ENCODE results near the gene B4GALNT1.

The B4GALNT1 gene

DNA sequence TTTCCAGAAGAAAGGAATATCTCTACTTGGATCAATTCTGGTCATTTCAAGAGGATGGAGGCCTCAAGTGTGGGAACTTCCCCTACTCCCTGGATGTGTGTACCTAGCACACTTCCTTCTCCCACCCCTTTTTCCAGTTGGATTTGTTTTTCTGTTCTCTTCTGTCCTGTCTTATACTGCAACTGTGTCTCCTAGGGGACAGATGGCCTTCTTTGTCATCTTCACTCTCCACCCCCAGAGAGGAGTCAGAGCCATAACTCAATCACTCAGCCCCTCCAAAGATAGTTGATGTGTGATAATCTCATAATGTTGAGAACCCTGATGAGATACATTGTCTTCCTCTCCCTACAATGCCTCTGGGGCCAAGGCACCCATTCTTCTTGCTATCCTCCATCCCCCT lies 30.5 kb downstream of the B4GALNT1 start:
- H3K36me3 ChIP-seq (replicated peaks): peaks cover 3% of the 10 kb centered on the region
- TF ChIP-seq, protein P1, sequence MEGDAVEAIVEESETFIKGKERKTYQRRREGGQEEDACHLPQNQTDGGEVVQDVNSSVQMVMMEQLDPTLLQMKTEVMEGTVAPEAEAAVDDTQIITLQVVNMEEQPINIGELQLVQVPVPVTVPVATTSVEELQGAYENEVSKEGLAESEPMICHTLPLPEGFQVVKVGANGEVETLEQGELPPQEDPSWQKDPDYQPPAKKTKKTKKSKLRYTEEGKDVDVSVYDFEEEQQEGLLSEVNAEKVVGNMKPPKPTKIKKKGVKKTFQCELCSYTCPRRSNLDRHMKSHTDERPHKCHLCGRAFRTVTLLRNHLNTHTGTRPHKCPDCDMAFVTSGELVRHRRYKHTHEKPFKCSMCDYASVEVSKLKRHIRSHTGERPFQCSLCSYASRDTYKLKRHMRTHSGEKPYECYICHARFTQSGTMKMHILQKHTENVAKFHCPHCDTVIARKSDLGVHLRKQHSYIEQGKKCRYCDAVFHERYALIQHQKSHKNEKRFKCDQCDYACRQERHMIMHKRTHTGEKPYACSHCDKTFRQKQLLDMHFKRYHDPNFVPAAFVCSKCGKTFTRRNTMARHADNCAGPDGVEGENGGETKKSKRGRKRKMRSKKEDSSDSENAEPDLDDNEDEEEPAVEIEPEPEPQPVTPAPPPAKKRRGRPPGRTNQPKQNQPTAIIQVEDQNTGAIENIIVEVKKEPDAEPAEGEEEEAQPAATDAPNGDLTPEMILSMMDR (IDR thresholded peaks at IDR 0.05; ENCODE audit: low read depth, low read length, missing control alignments): no peak

DNA sequence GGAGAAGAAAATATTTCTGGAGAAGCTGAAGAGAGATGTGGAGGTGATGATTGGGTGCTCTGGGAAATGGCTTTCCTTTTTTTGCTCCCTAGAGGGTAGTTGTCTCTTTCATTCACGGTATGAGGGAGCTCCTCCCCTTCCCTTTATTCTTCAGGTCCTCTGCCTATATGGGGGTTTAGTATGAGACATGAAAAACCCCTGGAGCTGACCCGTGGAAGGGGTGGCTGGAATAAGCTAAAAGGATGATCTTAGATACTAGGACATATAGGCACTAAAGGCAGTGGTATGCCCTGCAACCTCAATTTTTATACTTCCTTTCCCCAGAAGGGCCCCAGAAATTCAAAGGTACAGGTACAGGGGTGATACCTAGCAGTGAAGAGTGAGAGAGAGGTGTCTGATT lies 32.6 kb downstream of the B4GALNT1 start:
- TF ChIP-seq, protein P1 (IDR thresholded peaks at IDR 0.05; ENCODE audit: low read depth, low read length, missing control alignments): no peak
- Histone ChIP-seq H3K4me3 (ENCODE audit: low read depth, low read length) (no peak overlapping the region), H3K36me3 (replicated peaks) (peaks cover 3% of the 10 kb centered on the region), H3K27me3 (replicated peaks) (no peaks in the 10 kb centered on the region), H3K27ac (no peak overlapping the region)
- in situ Hi-C loops (cut with HindIII; ENCODE audit: low pct_ligation_motif_present, low sequenced_read_pairs): no loop called here
- DNase-seq: no peak

More for the DNA sequence above, 30.5 kb downstream of the B4GALNT1 start:
- no peak overlapping the region for H3K4me3 ChIP-seq (ENCODE audit: low read depth, low read length)
- H3K27me3 ChIP-seq (replicated peaks): no peaks in the 10 kb centered on the region
- DNase-seq: no peak
- in situ Hi-C loops (cut with HindIII; ENCODE audit: low pct_ligation_motif_present, low sequenced_read_pairs): no loop called here
- H3K27ac ChIP-seq: no peak overlapping the region

DNA sequence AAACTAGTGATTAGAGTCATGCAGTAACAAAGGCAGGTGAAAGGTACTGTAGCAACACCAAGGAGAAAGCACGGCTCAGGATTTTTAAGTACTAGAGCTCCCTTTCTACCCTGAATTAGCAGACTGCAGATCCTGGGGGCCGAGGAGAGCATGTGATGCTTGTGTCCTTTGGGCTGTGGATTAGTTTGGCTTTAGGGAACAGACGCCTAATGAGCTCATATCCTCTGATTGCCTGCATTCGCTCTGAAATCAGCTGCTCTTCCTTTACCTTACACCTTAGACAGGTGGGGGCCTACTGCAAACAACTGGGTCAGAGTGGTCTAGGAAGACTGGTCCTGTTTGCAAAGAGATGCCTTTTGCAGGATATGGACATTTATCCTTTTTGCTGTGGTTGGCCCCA lies 39.8 kb downstream of the B4GALNT1 start:
- TF ChIP-seq, protein P1 (IDR thresholded peaks at IDR 0.05; ENCODE audit: low read depth, low read length, missing control alignments): no peak
- Histone ChIP-seq H3K27me3 (replicated peaks) (peaks cover 2% of the 10 kb centered on the region), H3K36me3 (replicated peaks) (no peaks in the 10 kb centered on the region), H3K27ac (no peak overlapping the region), H3K4me3 (ENCODE audit: low read depth, low read length) (no peak overlapping the region)
- DNase-seq: no peak
- in situ Hi-C loops (cut with HindIII; ENCODE audit: low pct_ligation_motif_present, low sequenced_read_pairs): no loop called here

DNA sequence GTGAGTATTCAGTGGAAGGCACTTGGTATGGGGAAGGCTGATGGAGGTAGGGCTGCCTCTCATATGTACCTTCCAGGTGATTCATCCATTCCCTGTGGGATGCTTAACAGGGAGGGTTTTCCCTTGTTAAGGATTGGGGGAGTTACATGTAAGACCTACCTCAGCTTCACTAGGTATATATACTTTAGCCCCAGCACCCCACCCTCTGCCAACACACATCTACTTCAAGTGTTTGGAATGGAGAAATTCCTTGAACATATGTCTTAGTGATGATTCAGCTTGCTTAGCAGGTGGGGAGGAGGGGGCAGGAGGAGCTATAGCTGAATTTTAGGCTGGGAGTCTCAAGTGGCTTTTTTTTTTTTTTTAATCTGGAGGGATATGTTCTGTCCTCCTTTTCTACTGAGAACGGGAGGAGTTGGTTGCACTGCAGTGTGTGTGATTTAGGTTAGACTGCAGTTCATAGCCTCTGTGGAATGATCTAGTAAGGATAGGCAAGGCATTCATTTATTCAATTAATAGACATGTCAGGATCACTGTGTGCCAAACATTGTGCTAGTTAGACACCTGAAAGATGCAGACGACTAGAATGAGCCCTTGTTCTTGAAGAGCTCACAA lies 40.3 kb downstream of the B4GALNT1 start:
- DNase-seq: no peak
- in situ Hi-C loops (cut with HindIII; ENCODE audit: low pct_ligation_motif_present, low sequenced_read_pairs): no loop called here
- peaks cover 2% of the 10 kb centered on the region for H3K27me3 ChIP-seq (replicated peaks)
- H3K27ac ChIP-seq: no peak overlapping the region
- TF ChIP-seq, protein P1 (IDR thresholded peaks at IDR 0.05; ENCODE audit: low read depth, low read length, missing control alignments): no peak
- no peak overlapping the region for H3K4me3 ChIP-seq (ENCODE audit: low read depth, low read length)
- no peaks in the 10 kb centered on the region for H3K36me3 ChIP-seq (replicated peaks)

DNA sequence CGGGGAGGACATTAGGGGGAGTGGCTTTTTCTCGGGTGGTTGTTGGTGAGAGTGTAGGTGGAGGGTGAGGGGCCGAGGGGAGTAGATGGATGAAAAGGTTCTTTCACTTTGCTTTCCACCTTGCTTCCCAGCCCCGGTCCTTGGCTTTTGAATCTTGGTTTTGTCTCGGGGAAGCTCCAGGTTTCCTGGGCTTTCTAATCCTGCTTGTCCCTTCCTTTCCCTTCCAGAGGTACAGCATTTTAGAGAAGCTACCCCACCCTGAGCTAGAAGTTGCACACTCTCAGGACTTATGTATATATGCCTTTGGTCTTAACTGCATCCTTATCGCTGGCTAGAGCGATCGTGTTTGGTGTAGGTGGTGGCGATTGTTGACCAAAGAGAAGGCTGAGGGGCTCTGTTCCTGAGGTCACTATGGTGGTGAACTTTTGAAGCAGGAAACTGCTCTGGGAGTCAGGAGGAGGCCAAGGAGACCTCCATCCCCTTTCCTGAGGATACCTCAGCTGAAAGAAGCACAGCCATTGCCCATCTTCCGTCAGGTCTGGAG lies 41.1 kb downstream of the B4GALNT1 start:
- DNase-seq: no peak
- H3K36me3 ChIP-seq (replicated peaks): no peaks in the 10 kb centered on the region
- peaks cover 2% of the 10 kb centered on the region for H3K27me3 ChIP-seq (replicated peaks)
- TF ChIP-seq, protein P1 (IDR thresholded peaks at IDR 0.05; ENCODE audit: low read depth, low read length, missing control alignments): no peak
- H3K27ac ChIP-seq: no peak overlapping the region
- in situ Hi-C loops (cut with HindIII; ENCODE audit: low pct_ligation_motif_present, low sequenced_read_pairs): no loop called here
- H3K4me3 ChIP-seq (ENCODE audit: low read depth, low read length): peak overlapping the region; percentile 80
